OCI-LY1 (cell line): ENCODE measurements around the gene ASIC3.

Experiments
- H2AFZ ChIP-seq: fragments of 200-600 bp; sonication (generic), shearing (Covaris generic); 2 replicates; pipeline ENCODE4 v1.6.0; 2014; ENCODE audit warnings: antibody characterized with exemption, mild to moderate bottlenecking, low read length
- H3F3A ChIP-seq: fragments of 200-600 bp; sonication (generic), shearing (Covaris generic); 2 replicates; pipeline ENCODE4 v1.6.0; 2014; ENCODE audit warnings: mild to moderate bottlenecking, antibody characterized with exemption, low read length, moderate library complexity; ENCODE audit not compliant: insufficient read depth
- H3K27ac ChIP-seq: fragments of 200-600 bp; sonication (generic); 2 replicates; pipeline ENCODE4 v1.5.1; 2014; ENCODE audit warnings: low read length, mixed run types, mild to moderate bottlenecking, low read depth; ENCODE audit not compliant: poor library complexity, severe bottlenecking
- H3K27me3 ChIP-seq: fragments of 200-600 bp; sonication (generic); 2 replicates; pipeline ENCODE4 v1.6.0; 2014; ENCODE audit warnings: antibody characterized with exemption, mild to moderate bottlenecking, low read length, moderate library complexity; ENCODE audit not compliant: insufficient read depth
- H3K36me3 ChIP-seq: fragments of 200-600 bp; sonication (generic); 2 replicates; pipeline ENCODE4 v1.6.1; 2014; ENCODE audit warnings: mild to moderate bottlenecking, antibody characterized with exemption, low read length, moderate library complexity, mixed read lengths; ENCODE audit not compliant: insufficient read depth
- H3K4me1 ChIP-seq: fragments of 200-600 bp; sonication (generic); 2 replicates; pipeline ENCODE4 v1.5.1; 2014; ENCODE audit warnings: mild to moderate bottlenecking, low read length, moderate library complexity; ENCODE audit not compliant: insufficient read depth, severe bottlenecking
- H3K4me2 ChIP-seq: fragments of 200-600 bp; sonication (generic), shearing (Covaris generic); 2 replicates; pipeline ENCODE4 v1.6.1; 2014; ENCODE audit warnings: low read length
- H3K4me3 ChIP-seq: fragments of 200-600 bp; sonication (generic); 2 replicates; pipeline ENCODE4 v1.5.1; 2014; ENCODE audit warnings: low read length, low read depth, mild to moderate bottlenecking, mixed read lengths; ENCODE audit not compliant: poor library complexity, severe bottlenecking
- H3K79me2 ChIP-seq: fragments of 200-600 bp; shearing (Covaris generic); 2 replicates; pipeline ENCODE4 v1.6.1; 2016; ENCODE audit warnings: mixed run types, low read length, mixed read lengths; ENCODE audit not compliant: insufficient read depth
- H3K9ac ChIP-seq: fragments of 200-600 bp; sonication (generic), shearing (Covaris generic); 2 replicates; pipeline ENCODE4 v1.6.1; 2014; ENCODE audit warnings: mild to moderate bottlenecking, low read length, mixed read lengths
- H3K9me2 ChIP-seq: fragments of 200-600 bp; sonication (generic), shearing (Covaris generic); 2 replicates; pipeline ENCODE4 v1.6.1; 2014; ENCODE audit warnings: low read depth, mild to moderate bottlenecking, low read length, mixed read lengths
- H3K9me3 ChIP-seq: fragments of 200-600 bp; shearing (Covaris generic); 2 replicates; pipeline ENCODE4 v1.6.1; 2014; ENCODE audit warnings: low read length, mixed read lengths
- H4K20me1 ChIP-seq: fragments of 200-600 bp; sonication (generic), shearing (Covaris generic); 2 replicates; pipeline ENCODE4 v1.6.0; 2016; ENCODE audit warnings: mild to moderate bottlenecking, low read length; ENCODE audit not compliant: insufficient read depth
- CTCF ChIP-seq: fragments of 200-600 bp; sonication (generic), shearing (Covaris generic); IDR thresholded peaks from 2 replicates; pipeline ENCODE4 v1.5.1; 2017; ENCODE audit warnings: mild to moderate bottlenecking, antibody characterized with exemption, low read length, moderate library complexity, mixed read lengths
- EZH2 ChIP-seq: fragments of 200-600 bp; sonication (generic), shearing (Covaris generic); IDR thresholded peaks from 2 replicates; pipeline ENCODE4 v1.8.0; 2017; ENCODE audit warnings: borderline replicate concordance, mixed run types, mild to moderate bottlenecking, antibody characterized with exemption, low read length, moderate library complexity, mixed read lengths

The ASIC3 gene

GRCh38 chr7:151080067-151080521 lies 31.8 kb downstream of the ASIC3 start:
- TF ChIP-seq CTCF (no peak), EZH2 (no peak)

GRCh38 chr7:151080522-151081169 lies 32.3 kb downstream of the ASIC3 start, which contains the start of gene FASTK:
FASTK (minus strand) TSS chr7:151080809; CDS start chr7:151080766, 43 bp downstream.
- no peaks in the 10 kb centered on the region for H3K79me2 ChIP-seq
- H3K9ac ChIP-seq: peak within 1 kb of the TSS; percentile 92
- no peak within 1 kb of the TSS for H2AFZ ChIP-seq
- H4K20me1 ChIP-seq: no peaks in the 10 kb centered on the region
- no peaks in the 10 kb centered on the region for H3K9me3 ChIP-seq
- H3K27ac ChIP-seq: peak within 1 kb of the TSS; percentile 64
- H3K36me3 ChIP-seq: peaks cover 21% of the 10 kb centered on the region
- TF ChIP-seq CTCF (no peak), EZH2 (no peak)
- no peaks in the 10 kb centered on the region for H3K9me2 ChIP-seq
- peaks cover 51% of the 10 kb centered on the region for H3K4me1 ChIP-seq
- H3K27me3 ChIP-seq: 0 out of 2 replicates have a peak, but pooled peaks cover 2% of the 10 kb centered on the region
- peak within 1 kb of the TSS; percentile 90 for H3K4me2 ChIP-seq
- peak within 1 kb of the TSS; percentile 82 for H3K4me3 ChIP-seq
- H3F3A ChIP-seq: peaks cover 4% of the 10 kb centered on the region; the same call in 1 of the 2 replicates

More at GRCh38 chr7:151080067-151080521, 31.8 kb downstream of the ASIC3 start:
- Histone ChIP-seq H2AFZ (no peak overlapping the region), H3K27ac (peak overlapping the region; percentile 29), H3K79me2 (no peaks in the 10 kb centered on the region), H3K9me2 (no peaks in the 10 kb centered on the region), H3K4me2 (peak overlapping the region; percentile 90), H3K9ac (peak overlapping the region; percentile 92), H3K36me3 (peaks cover 27% of the 10 kb centered on the region), H3F3A (peaks cover 4% of the 10 kb centered on the region; the same call in 1 of the 2 replicates), H3K4me3 (peak overlapping the region; percentile 82), H3K27me3 (no peaks in the 10 kb centered on the region), H4K20me1 (no peaks in the 10 kb centered on the region), H3K4me1 (peaks cover 45% of the 10 kb centered on the region), H3K9me3 (no peaks in the 10 kb centered on the region)

DNA sequence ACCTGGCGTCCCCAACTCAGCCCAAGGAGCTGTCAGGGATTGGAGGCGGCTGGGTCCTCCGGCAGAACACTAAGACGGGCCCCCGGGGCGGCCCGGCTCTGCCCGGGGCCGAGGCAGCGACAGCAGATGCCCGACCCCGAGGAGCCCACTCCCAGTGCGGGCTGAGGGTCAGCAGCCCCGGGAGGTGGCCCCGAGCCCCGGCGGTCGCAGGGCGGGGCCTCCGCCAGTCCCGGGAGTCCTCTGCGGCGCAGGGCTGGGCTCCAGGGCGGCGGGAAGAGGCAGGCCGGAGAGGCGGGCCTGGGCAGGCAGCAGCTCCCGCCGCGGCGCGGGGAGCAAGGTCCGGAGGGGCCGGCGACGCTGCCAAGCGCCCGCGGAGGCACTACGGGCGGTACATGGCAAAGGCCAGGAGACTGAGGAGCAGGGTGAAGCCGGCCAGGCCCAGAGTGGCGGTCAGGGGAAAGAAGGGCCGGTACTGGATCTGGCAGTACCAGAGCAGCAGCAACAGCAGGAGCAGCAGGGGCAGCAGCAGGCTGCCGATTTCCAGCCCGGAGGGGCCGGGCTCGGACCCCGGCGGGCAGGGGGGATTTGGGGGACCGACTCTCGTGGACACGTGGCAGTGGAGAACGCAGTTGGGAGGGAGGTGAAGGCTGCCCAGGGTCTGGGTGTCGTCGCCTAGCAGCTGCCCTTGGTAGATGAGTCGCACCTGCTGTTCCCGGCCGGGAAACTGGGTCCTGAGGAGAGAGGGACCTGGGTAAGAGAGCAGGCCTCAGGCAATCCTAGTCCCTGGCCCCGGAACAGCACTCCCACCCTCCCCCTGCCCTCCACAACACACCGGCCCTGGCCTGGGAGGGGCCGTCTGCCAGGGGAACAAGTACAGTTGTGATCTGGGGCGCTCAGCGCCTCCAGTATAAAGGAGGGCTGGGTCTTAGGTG lies 33.1 kb downstream of the ASIC3 start:
- TF ChIP-seq EZH2: no peak
- no peak for TF ChIP-seq CTCF
- peak overlapping the region; percentile 64 for H3K27ac ChIP-seq
- no peak overlapping the region for H2AFZ ChIP-seq
- H3F3A ChIP-seq: peaks cover 4% of the 10 kb centered on the region; the same call in 1 of the 2 replicates
- no peaks in the 10 kb centered on the region for H3K9me3 ChIP-seq
- H3K9ac ChIP-seq: peak overlapping the region; percentile 92
- H3K27me3 ChIP-seq: 0 out of 2 replicates have a peak, but pooled peaks cover 5% of the 10 kb centered on the region
- peak overlapping the region; percentile 82 for H3K4me3 ChIP-seq
- no peaks in the 10 kb centered on the region for H3K9me2 ChIP-seq
- no peaks in the 10 kb centered on the region for H4K20me1 ChIP-seq
- peaks cover 13% of the 10 kb centered on the region; the same call in 1 of the 2 replicates for H3K36me3 ChIP-seq
- H3K4me2 ChIP-seq: peak overlapping the region; percentile 90
- H3K79me2 ChIP-seq: no peaks in the 10 kb centered on the region
- H3K4me1 ChIP-seq: peaks cover 55% of the 10 kb centered on the region
